ENCODE measurements around the gene XCL1.

- no peak for TF ChIP-seq CTCF (IDR thresholded peaks at IDR 0.05; ENCODE audit: poor library complexity, severe bottlenecking)
- TF ChIP-seq RAD21 (conservative IDR thresholded peaks at IDR 0.05), result no peak
- TF ChIP-seq POLR2AphosphoS5 (IDR thresholded peaks at IDR 0.05), result no peak
- TF ChIP-seq SMC3 (conservative IDR thresholded peaks at IDR 0.05; ENCODE audit: poor library complexity), result no peak
- no peak for TF ChIP-seq EZH2 (IDR thresholded peaks at IDR 0.05; ENCODE audit: borderline replicate concordance, insufficient read depth, low read length, poor library complexity, severe bottlenecking)
- TF ChIP-seq MXI1 (conservative IDR thresholded peaks at IDR 0.05; ENCODE audit: poor library complexity, severe bottlenecking), result no peak
- no peak for TF ChIP-seq EP300 (conservative IDR thresholded peaks at IDR 0.05; ENCODE audit: poor library complexity, severe bottlenecking)
These were observed 9.5 kb downstream of the XCL1 start for GRCh38 chr1:168585937-168586336.

All from neural cell (in vitro differentiated cells).